Gastroesophageal sphincter (tissue), 3 donors: Measurements from ENCODE around the gene CAPN12.

ENCODE experiments used
- EP300 ChIP-seq: sonication (generic); formaldehyde crosslinking; IDR thresholded peaks from one replicate; pipeline ENCODE4 v1.6.1; 2017; ENCODE audit warnings: antibody characterized with exemption, mild to moderate bottlenecking
- POLR2A ChIP-seq, 2 donors: fragments of 450-650 bp; IDR thresholded peaks; one replicate each; pipeline ENCODE4 v1.6.1; 2017; ENCODE audit warnings: antibody characterized with exemption in 2 of 2, mild to moderate bottlenecking in 2 of 2, moderate library complexity in 1 of 2
- TF ChIP-seq, protein P1 (sequence below), 4 experiments: fragments of 200-600 bp in 2 of 4; fragments of 450-650 bp in 2 of 4; sonication (generic) in 1 of 4; IDR thresholded peaks; one replicate each; pipeline ENCODE4 v1.5.1; 2017 to 2019; ENCODE audit warnings: antibody characterized with exemption in 4 of 4, mild to moderate bottlenecking in 2 of 4, moderate library complexity in 2 of 4

DNA sequence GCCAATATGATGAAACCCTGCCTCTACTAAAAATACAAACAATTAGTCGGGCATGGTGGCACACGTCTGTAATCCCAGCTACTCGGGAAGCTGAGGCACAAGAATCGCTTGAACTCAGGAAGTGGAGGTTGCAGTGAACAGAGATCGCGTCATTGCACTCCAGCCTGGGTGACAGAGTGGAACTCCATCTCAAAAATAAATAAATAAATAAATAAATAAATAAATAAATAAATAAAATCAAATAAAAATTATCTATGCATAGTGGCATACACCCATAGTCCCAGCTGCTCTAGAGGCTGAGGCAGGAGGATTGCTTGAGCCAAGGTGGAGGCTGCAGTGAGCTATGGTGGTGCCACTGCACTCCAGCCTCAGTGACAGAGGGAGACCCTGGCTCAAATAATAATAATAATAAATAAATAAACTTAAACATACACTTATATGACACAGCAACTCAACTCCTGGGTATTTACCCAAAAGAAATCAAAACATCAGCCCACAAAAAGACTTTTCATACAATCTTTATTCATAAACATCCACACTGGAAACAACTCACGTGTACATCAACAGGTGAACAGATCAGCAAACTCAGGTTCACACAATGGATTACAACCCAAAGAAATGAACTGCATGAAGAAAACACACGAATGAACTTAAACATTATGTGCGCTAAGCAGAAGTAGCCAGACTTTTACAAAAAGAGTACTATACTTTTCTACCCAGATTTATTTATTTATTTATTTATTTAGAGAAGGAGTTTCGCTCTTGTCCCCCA, 22.2 kb upstream of the CAPN12 start:
- TF ChIP-seq, protein P1, sequence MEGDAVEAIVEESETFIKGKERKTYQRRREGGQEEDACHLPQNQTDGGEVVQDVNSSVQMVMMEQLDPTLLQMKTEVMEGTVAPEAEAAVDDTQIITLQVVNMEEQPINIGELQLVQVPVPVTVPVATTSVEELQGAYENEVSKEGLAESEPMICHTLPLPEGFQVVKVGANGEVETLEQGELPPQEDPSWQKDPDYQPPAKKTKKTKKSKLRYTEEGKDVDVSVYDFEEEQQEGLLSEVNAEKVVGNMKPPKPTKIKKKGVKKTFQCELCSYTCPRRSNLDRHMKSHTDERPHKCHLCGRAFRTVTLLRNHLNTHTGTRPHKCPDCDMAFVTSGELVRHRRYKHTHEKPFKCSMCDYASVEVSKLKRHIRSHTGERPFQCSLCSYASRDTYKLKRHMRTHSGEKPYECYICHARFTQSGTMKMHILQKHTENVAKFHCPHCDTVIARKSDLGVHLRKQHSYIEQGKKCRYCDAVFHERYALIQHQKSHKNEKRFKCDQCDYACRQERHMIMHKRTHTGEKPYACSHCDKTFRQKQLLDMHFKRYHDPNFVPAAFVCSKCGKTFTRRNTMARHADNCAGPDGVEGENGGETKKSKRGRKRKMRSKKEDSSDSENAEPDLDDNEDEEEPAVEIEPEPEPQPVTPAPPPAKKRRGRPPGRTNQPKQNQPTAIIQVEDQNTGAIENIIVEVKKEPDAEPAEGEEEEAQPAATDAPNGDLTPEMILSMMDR (IDR thresholded peaks at IDR 0.05): no peak
- TF ChIP-seq EP300 (no peak), POLR2A (IDR thresholded peaks at IDR 0.05) (no peak)
